PC-3 (cell line): ENCODE results near the gene UBE2F. TPM values are rescaled to one million over a fixed set of nuclear protein-coding genes. Genes with fewer than 3 reads are reported as not detected.

ENCODE experiments used
- ATAC-seq: fragments of 200-7000 bp; cut with Tn5 transposase; 2 replicates; pipeline ENCODE4 v1.9.1; 2020; ENCODE audit warnings: mild to moderate bottlenecking, moderate library complexity
- BruUV-seq: library from RNA; stranded (reverse); fragments of 400-500 nt; replicated peaks from 2 replicates; lab custom pipeline; 2021; lab: Mats Ljungman, UMichigan
- CTCF ChIA-PET: fragments of 300-600 bp; sonication (Branson Sonifier 250); formaldehyde crosslinking; loops from one replicate; lab custom pipeline; 2022; ENCODE audit warnings: antibody characterized with exemption; lab: Charles Lee
- POLR2A ChIA-PET: fragments of 300-600 bp; sonication (Branson Sonifier 250); formaldehyde crosslinking; loops from one replicate; lab custom pipeline; 2022; ENCODE audit warnings: antibody characterized with exemption; ENCODE audit not compliant: unreplicated experiment; lab: Charles Lee
- DNase-seq: peaks from one replicate; pipeline ENCODE4 v3.0.0-alpha.2; 2015
- H2AFZ ChIP-seq: fragments of 300-600 bp; sonication (generic); 2 replicates; pipeline ENCODE4 v1.6.0; 2016; ENCODE audit warnings: antibody characterized with exemption, low read length
- H3F3A ChIP-seq: fragments of 300-600 bp; sonication (generic); one replicate; pipeline ENCODE4 v1.6.0; 2017; ENCODE audit warnings: antibody characterized with exemption, low read length, control low read depth, mild to moderate bottlenecking; ENCODE audit not compliant: unreplicated experiment
- H3K27ac ChIP-seq: fragments of 300-600 bp; sonication (generic); 2 replicates; pipeline ENCODE4 v1.5.1; 2016; ENCODE audit warnings: mild to moderate bottlenecking, low read length
- H3K27me3 ChIP-seq: fragments of 300-600 bp; sonication (generic); 2 replicates; pipeline ENCODE4 v1.6.1; 2016; ENCODE audit warnings: low read length, mixed read lengths
- H3K36me3 ChIP-seq: fragments of 300-600 bp; sonication (generic); 2 replicates; pipeline ENCODE4 v1.6.1; 2016; ENCODE audit warnings: low read depth, mixed run types, low read length, mixed read lengths
- H3K4me1 ChIP-seq: fragments of 300-600 bp; sonication (generic); 2 replicates; pipeline ENCODE4 v1.5.1; 2016; ENCODE audit warnings: low read length; ENCODE audit not compliant: insufficient read depth
- H3K4me2 ChIP-seq: fragments of 300-600 bp; sonication (generic); 2 replicates; pipeline ENCODE4 v1.6.0; 2016; ENCODE audit warnings: low read length
- H3K4me3 ChIP-seq: fragments of 300-600 bp; sonication (generic); 2 replicates; pipeline ENCODE4 v1.5.1; 2016; ENCODE audit warnings: mild to moderate bottlenecking, low read length, mixed read lengths
- H3K79me2 ChIP-seq: fragments of 300-600 bp; sonication (generic); 2 replicates; pipeline ENCODE4 v1.6.1; 2017; ENCODE audit warnings: low read length, mixed read lengths
- H3K9ac ChIP-seq: fragments of 300-600 bp; sonication (generic); 2 replicates; pipeline ENCODE4 v1.6.0; 2016; ENCODE audit warnings: mild to moderate bottlenecking, low read length
- H3K9me2 ChIP-seq: fragments of 300-600 bp; sonication (generic); replicated peaks from 2 replicates; pipeline ENCODE4 v1.6.1; 2016; ENCODE audit warnings: mixed run types, low read length, mixed read lengths
- H3K9me3 ChIP-seq: fragments of 300-600 bp; sonication (generic); 2 replicates; pipeline ENCODE4 v1.6.1; 2016; ENCODE audit warnings: low read length, mixed read lengths
- H4K20me1 ChIP-seq: fragments of 300-600 bp; sonication (generic); 2 replicates; pipeline ENCODE4 v1.6.1; 2016; ENCODE audit warnings: low read length, mixed read lengths
- EZH2 ChIP-seq: fragments of 300-600 bp; sonication (generic); IDR thresholded peaks from one replicate; pipeline ENCODE4 v1.6.1; 2017; ENCODE audit warnings: antibody characterized with exemption, mild to moderate bottlenecking, low read length; ENCODE audit not compliant: unreplicated experiment
- EZH2phosphoT487 ChIP-seq: fragments of 300-600 bp; sonication (generic); IDR thresholded peaks from 2 replicates; pipeline ENCODE4 v1.6.1; 2018; ENCODE audit warnings: mild to moderate bottlenecking, antibody characterized with exemption, low read length, borderline replicate concordance
- intact Hi-C: fragments of 100-400 bp; cut with micrococcal nuclease; formaldehyde crosslinking; loops from 2 replicates; pipeline ENCODE4 v1.9.0; 2023
- total RNA-seq: library from RNA; depleted of rRNA; stranded (reverse); fragments of >200 nt; gene quantifications from 2 replicates; pipeline ENCODE4 v1.2.3, GENCODE V29; 2014
- TF ChIP-seq, protein P1 (sequence below): fragments of 300-600 bp; sonication (generic); conservative IDR thresholded peaks from 2 replicates; pipeline ENCODE4 v1.5.1; 2017; ENCODE audit warnings: antibody characterized with exemption, low read depth, mild to moderate bottlenecking, low read length

UBE2F gene
- total RNA-seq, 1 experiment from 2014 or later: 57.8 TPM

- Histone ChIP-seq H3K9me2 (no peaks in the 10 kb centered on the region), H3K36me3 (peaks cover 10% of the 10 kb centered on the region; the same call in 1 of the 2 replicates), H3K4me1 (peaks cover 40% of the 10 kb centered on the region), H3K79me2 (peaks cover 51% of the 10 kb centered on the region), H4K20me1 (peaks cover 32% of the 10 kb centered on the region), H3K4me3 (peak overlapping the region; percentile 88), H3K27me3 (no peaks in the 10 kb centered on the region), H3K9ac (peak overlapping the region; percentile 88), H3K9me3 (peaks cover 6% of the 10 kb centered on the region), H3F3A (no peaks in the 10 kb centered on the region), H3K4me2 (peak overlapping the region; percentile 92), H2AFZ (no peak overlapping the region), H3K27ac (no peak overlapping the region)
- ATAC-seq (peak; percentile 1; the same call in 1 of the 2 replicates), DNase-seq (peak; percentile 11)
- intact Hi-C loops: loop anchor here (2.0 kb wide), 1 partner anchor 107 kb away; no protein-coding TSS in a partner anchor
- CTCF ChIA-PET: no interaction called here
- TF ChIP-seq, protein P1, sequence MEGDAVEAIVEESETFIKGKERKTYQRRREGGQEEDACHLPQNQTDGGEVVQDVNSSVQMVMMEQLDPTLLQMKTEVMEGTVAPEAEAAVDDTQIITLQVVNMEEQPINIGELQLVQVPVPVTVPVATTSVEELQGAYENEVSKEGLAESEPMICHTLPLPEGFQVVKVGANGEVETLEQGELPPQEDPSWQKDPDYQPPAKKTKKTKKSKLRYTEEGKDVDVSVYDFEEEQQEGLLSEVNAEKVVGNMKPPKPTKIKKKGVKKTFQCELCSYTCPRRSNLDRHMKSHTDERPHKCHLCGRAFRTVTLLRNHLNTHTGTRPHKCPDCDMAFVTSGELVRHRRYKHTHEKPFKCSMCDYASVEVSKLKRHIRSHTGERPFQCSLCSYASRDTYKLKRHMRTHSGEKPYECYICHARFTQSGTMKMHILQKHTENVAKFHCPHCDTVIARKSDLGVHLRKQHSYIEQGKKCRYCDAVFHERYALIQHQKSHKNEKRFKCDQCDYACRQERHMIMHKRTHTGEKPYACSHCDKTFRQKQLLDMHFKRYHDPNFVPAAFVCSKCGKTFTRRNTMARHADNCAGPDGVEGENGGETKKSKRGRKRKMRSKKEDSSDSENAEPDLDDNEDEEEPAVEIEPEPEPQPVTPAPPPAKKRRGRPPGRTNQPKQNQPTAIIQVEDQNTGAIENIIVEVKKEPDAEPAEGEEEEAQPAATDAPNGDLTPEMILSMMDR: no peak
- TF ChIP-seq EZH2phosphoT487 (no peak), EZH2 (no peak)
- no TSS peak for BruUV-seq
- POLR2A ChIA-PET: no interaction called here
Measured at GRCh38 chr2:237967463-237967951, 693 bp downstream of the UBE2F start.

DNA sequence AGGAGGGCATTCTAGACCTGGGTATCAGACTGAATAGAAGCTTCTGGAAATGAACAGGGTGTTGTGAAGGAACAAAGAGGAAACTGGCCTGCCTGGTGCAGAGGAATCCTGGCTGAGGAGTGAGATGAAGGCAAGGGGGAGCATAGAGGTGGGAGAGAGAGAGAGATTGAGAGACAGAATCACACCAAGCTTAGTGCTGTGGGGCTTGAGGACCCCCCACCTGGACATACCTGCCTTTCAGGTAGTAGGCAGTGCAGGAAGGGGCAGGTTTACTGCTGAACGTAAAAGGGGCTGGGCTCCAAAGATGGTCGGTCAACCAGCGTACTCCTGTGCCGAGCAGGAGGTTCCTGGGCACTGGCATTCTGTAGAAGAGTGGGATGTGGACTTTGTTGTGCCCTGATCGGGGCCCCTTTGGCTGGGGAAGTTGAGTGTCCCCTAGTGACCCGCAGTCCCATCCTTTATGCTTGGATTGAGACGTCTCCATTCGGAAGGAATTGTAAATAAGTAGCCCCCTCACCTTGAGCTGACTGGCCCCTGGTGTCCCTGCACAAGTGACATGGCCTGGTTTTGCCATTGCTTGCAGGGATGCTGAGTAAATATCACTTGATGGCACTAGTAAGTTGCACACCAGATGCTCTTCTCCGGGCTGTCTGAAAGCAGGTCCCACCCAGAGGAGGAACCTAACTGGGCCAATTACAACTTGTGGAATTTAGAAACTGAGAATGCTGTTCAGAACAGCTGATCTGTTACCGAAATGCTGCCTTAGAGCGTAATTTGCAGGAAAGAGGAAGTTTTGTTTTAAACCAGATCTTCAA is 1.4 kb downstream of the UBE2F start:
- BruUV-seq: TSS peak; percentile 35
- no peaks in the 10 kb centered on the region for H3K27me3 ChIP-seq
- H3K79me2 ChIP-seq: peaks cover 59% of the 10 kb centered on the region
- ATAC-seq: no peak
- no peaks in the 10 kb centered on the region for H3K9me2 ChIP-seq
- H3K4me1 ChIP-seq: peaks cover 40% of the 10 kb centered on the region
- H4K20me1 ChIP-seq: peaks cover 32% of the 10 kb centered on the region
- no peaks in the 10 kb centered on the region for H3K9me3 ChIP-seq
- H2AFZ ChIP-seq: no peak overlapping the region
- TF ChIP-seq EZH2: no peak
- TF ChIP-seq, protein P1: no peak
- TF ChIP-seq EZH2phosphoT487: no peak
- H3K9ac ChIP-seq: peak overlapping the region; percentile 88
- ChIA-PET CTCF (no interaction called here), POLR2A (no interaction called here)
- H3K36me3 ChIP-seq: peaks cover 7% of the 10 kb centered on the region; the same call in 1 of the 2 replicates
- no peaks in the 10 kb centered on the region for H3F3A ChIP-seq
- H3K4me2 ChIP-seq: peak overlapping the region; percentile 92
- intact Hi-C loops: no loop called here
- DNase-seq: peak; percentile 7
- H3K27ac ChIP-seq: no peak overlapping the region
- H3K4me3 ChIP-seq: peak overlapping the region; percentile 88
